GM19043 (cell line): ENCODE data around the gene ITGB6.
"Not testable (repeated sequence)": the region's sequence is repeated elsewhere in the genome, so short reads cannot be mapped to it uniquely, and the experiment has no call there.

ENCODE experiments used
- ATAC-seq: cut with Tn5 transposase; IDR thresholded peaks from one replicate; pipeline ENCODE4 v1.9.1; 2021; ENCODE audit warnings: low read depth; ENCODE audit not compliant: unreplicated experiment

The ITGB6 gene

GRCh38 chr2:160141419-160141818, 58.7 kb downstream of the ITGB6 start:
- no peak for ATAC-seq

DNA sequence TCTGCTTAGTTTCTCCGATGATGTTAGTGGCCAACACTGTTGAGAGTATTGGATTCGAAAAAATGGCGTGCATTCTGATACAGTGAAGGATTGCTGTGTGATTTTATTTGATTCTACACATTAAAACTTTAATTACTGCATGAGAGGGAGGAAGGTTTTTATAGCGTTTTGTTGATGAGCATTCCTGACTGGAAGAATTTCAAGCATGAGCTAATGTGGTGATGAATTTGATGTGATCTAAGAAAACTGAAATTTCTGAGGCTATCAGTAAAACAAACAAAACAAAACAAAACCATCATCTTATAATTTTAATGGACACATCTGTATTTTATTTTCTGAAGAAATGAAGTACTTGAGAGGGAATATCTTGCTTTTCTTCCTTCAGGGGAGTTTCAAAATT, 59.6 kb downstream of the ITGB6 start:
- no peak for ATAC-seq

GRCh38 chr2:160139991-160140390, 60.1 kb downstream of the ITGB6 start:
- no peak for ATAC-seq

GRCh38 chr2:160139350-160139749, 60.7 kb downstream of the ITGB6 start:
- no peak for ATAC-seq

- ATAC-seq, result no peak
Observed at GRCh38 chr2:160138406-160138805, 61.7 kb downstream of the ITGB6 start.

DNA sequence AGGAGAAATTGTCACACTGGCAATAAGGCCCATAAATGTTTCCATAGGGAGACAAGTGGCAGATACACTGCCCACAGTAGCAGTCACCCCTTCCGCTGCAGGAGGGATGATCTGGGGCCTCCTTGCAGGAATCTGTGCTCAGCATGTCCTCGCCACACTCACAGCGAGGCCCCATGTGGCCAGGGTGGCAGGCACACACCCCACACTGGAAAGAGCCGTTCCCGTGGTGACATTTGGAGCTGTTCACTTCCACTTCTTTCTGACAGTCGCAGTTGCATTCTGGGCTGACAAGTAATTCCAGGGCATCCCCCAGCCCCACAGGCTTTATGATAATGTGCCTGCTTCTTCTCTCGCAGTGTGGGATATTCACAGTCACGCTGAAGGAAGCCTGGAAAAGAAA, 62.6 kb downstream of the ITGB6 start:
- ATAC-seq, result no peak

DNA sequence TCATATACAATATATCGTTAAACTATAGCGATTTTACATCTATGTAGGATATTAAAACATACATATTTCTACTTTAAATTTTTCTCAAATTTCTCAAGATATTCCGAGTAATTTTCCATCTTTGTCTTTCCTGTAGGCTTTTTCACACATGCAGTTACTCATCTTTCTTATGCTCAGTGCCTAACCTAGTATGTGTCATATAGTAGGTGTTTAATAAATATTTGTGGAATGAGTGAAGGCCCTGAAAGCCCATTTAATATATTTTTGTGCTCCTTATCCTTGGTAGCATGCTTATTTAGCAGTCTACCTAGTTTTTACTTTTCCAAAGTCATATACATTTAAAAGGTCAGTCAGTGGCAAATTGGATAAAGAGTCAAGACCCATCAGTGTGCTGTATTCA, 67.3 kb downstream of the ITGB6 start:
- no peak for ATAC-seq

DNA sequence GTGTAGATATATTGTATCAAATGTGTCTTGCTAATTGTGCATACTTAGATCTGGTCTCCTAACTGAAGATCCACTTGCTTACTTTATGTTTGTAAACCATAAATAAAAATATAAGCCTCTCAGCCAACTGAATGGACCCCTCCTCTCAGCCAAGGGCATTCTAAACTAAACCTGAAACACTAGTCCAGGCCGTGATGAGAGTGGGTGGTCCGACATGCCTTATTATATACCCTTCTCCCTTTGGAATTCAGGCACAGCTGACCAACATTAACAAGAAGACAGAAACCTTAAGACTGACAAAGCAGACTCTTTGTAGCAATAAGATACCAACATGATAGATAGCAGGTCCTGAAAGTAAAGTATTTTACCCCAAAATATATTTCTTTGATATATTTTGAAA, 73.3 kb downstream of the ITGB6 start:
- no peak for ATAC-seq

GRCh38 chr2:160126315-160126714, 73.8 kb downstream of the ITGB6 start:
- ATAC-seq, result no peak

DNA sequence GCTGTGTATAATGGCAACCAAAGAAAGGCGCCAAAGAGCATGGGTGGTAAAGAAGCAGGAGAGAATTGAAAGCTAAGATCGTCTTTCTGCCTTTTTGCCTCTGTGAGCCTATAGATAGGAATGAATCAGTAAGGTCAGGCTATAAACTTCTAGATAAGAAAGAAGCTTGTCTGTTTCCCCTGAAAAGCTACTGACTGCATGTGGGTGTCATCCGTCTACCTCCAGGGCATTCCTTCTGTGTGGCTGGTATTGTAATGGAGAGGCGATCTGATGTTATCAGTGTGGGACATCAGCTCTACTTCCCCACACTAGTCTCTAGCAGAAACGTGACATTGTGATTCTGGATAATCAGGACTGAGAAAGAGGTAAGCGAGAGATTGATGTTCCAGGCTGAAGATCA, 74.2 kb downstream of the ITGB6 start:
- no peak for ATAC-seq

- no peak for ATAC-seq
Observed at GRCh38 chr2:160125366-160125765, 74.7 kb downstream of the ITGB6 start.

DNA sequence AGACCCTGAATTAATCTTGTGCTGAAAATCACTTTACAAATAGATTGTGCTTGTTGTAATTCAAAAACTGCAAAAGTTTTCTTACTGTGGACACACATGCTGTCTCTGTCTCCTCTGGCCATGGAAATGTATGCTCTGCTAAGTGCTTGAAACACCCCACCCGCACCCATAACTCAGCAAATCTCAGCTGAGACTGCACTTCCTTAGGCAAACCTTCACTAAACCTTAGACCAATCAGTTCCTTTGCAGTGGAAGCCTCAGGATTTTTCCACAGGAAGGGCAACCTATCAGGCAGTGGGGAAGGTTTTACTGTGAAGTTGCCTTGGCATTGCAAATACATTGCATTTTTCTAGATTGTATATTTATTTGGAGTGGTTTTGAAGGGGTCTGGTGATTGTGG, 75.5 kb downstream of the ITGB6 start:
- no peak for ATAC-seq

DNA sequence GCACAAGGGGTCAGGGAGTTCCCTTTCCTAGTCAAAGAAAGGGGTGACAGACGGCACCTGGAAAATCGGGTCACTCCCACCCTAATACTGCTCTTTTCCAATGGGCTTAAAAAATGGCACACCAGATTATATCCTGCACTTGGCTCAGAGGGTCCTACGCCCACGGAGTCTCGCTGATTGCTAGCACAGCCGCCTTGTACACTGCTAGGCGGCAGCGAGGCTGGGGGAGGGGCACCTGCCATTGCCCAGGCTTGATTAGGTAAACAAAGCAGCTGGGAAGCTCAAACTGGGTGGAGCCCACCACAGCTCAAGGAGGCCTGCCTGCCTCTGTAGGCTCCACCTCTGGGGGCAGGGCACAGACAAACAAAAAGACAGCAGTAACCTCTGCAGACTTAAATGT, 85.4 kb downstream of the ITGB6 start:
- not testable (repeated sequence) for ATAC-seq

- no peak for ATAC-seq
Observed at GRCh38 chr2:160114020-160114419, 86.1 kb downstream of the ITGB6 start.

- ATAC-seq, result peak; percentile 51
Observed at GRCh38 chr2:160111951-160112798, 87.9 kb downstream of the ITGB6 start.

- ATAC-seq, result no peak
Observed at GRCh38 chr2:160110674-160111239, 89.3 kb downstream of the ITGB6 start.

DNA sequence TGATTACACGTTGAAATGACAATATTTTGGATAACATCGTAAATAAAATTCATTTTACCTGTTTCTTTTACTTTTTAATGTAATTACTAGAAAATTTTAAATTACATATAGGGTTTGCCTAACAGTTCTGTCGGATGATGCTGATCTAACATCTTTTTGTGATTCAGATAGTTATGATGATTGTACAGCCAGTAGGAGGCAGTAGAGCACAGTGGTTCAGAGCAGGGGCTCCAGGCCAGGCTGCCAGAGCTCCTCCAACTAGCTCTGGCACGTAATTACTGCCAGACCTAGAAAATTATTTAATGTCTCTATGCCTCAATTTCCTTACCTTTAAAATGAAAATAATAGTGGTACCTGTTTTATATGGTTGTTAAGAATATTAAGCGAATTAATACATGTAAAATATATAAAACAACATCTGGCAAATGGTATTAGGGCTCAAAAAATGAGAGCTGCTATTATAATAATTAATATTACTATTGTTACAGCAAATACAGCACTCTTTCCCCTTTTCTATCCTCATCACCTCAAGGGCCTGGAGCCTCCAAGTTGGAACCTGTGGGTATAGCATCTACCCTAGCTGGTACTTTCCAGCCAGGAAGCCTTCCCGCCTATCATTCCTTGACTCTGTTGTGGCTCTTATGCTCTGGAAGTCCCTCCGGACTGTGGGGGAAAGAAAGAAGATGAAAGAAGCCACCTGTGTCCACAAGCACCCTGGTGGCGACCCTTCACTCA, 90.0 kb downstream of the ITGB6 start:
- ATAC-seq, result peak; percentile 64

DNA sequence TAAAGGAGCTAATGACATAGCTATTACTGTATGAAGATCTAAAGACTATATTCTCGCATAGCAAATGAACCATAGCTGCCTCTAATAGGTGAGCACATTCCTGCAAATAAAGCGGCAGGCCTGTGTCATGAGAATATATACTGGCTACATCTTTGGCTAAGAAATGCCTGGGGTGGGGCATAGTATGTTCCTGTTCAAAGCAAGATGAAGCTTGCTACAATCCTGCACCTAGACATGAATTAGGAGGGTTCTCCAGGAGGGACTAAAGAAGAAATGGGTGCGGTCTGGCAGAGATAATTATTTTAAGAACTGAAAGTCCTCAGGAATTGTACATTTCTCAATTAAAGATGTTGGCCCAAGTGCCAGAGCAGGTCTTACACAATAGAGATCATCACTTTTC, 90.8 kb downstream of the ITGB6 start:
- no peak for ATAC-seq

DNA sequence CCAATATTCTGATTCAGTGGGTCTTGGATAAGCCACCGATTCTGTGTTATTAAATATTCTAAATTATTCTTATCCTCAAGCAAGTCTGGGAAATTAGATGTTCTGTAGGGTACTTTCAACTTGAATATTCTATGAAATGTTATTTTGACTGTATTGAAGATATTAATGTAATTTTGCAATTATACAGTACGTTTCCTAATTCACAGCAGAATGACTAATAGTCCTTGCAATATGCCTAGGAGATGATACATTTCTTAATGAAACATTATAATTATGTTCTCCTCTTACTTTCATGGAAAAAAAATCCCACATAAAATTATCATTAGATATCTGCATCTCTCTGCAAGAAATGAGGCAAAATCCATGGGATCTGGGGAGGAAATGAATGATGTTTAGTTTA, 91.4 kb downstream of the ITGB6 start:
- no peak for ATAC-seq

GRCh38 chr2:160105366-160105765, 94.7 kb downstream of the ITGB6 start:
- no peak for ATAC-seq

GRCh38 chr2:160104115-160104514, 96.0 kb downstream of the ITGB6 start:
- ATAC-seq, result no peak

- ATAC-seq, result no peak
Observed at GRCh38 chr2:160097326-160097725, 102.7 kb downstream of the ITGB6 start.
